Measurements from ENCODE around the gene ADCY5. TPM values are rescaled to one million over a fixed set of nuclear protein-coding genes. Genes with fewer than 3 reads are reported as not detected.
A peak's percentile ranks its signal among the peaks of the same experiment; 100 is the strongest.

The ADCY5 gene
- total and polyA plus RNA-seq, 5 donors from 2014 or later: 0.08 to 0.15 TPM; not detected in 3

- no peak for ATAC-seq (ENCODE audit: low read depth in 2 of 2)
- Mint-ChIP-seq H3K4me1 (peaks cover 0 to 4% (median 0%) of the 10 kb centered on the region in 4 donors), H3K27me3 (peaks cover 4% of the 10 kb centered on the region), H3K36me3 (no peaks in the 10 kb centered on the region), H3K9me3 (no peaks in the 10 kb centered on the region), H3K27ac (no peak overlapping the region), H3K4me3 (no peak overlapping the region)
- Histone ChIP-seq H3K27me3 (ENCODE audit: control insufficient read depth, insufficient read depth, low read length) (no peaks in the 10 kb centered on the region), H3K36me3 (ENCODE audit: control insufficient read depth, insufficient read depth, low read length) (no peaks in the 10 kb centered on the region), H3K4me1 (ENCODE audit: control insufficient read depth, insufficient read depth, low read length, poor library complexity, severe bottlenecking) (no peaks in the 10 kb centered on the region), H3K9me3 (ENCODE audit: control insufficient read depth in 2 of 2, low read length in 2 of 2) (no peaks in the 10 kb centered on the region), H3K4me3 (ENCODE audit: low read depth, low read length) (no peak overlapping the region), H3K27ac (ENCODE audit: insufficient read depth, low read length, poor library complexity, severe bottlenecking) (no peak overlapping the region)
- no peak for DNase-seq
Measured at GRCh38 chr3:123290962-123291361, 157.9 kb downstream of the ADCY5 start.

- Mint-ChIP-seq H3K4me1 (peaks cover 0 to 4% (median 0%) of the 10 kb centered on the region in 4 donors), H3K27ac (no peak overlapping the region), H3K27me3 (peaks cover 4% of the 10 kb centered on the region), H3K9me3 (no peaks in the 10 kb centered on the region), H3K4me3 (no peak overlapping the region), H3K36me3 (no peaks in the 10 kb centered on the region)
- DNase-seq (no peak), ATAC-seq (ENCODE audit: low read depth in 2 of 2) (no peak)
- no peaks in the 10 kb centered on the region for H3K36me3 ChIP-seq (ENCODE audit: control insufficient read depth, insufficient read depth, low read length)
- H3K9me3 ChIP-seq (ENCODE audit: control insufficient read depth in 2 of 2, low read length in 2 of 2): no peaks in the 10 kb centered on the region
- H3K4me3 ChIP-seq (ENCODE audit: low read depth, low read length): no peak overlapping the region
- H3K4me1 ChIP-seq (ENCODE audit: control insufficient read depth, insufficient read depth, low read length, poor library complexity, severe bottlenecking): no peaks in the 10 kb centered on the region
- H3K27me3 ChIP-seq (ENCODE audit: control insufficient read depth, insufficient read depth, low read length): no peaks in the 10 kb centered on the region
- H3K27ac ChIP-seq (ENCODE audit: insufficient read depth, low read length, poor library complexity, severe bottlenecking): no peak overlapping the region
Measured at GRCh38 chr3:123290107-123290930, 158.6 kb downstream of the ADCY5 start.

- Histone ChIP-seq H3K27ac (ENCODE audit: insufficient read depth, low read length, poor library complexity, severe bottlenecking) (no peak overlapping the region), H3K27me3 (ENCODE audit: control insufficient read depth, insufficient read depth, low read length) (no peaks in the 10 kb centered on the region), H3K9me3 (ENCODE audit: control insufficient read depth in 2 of 2, low read length in 2 of 2) (no peaks in the 10 kb centered on the region), H3K36me3 (ENCODE audit: control insufficient read depth, insufficient read depth, low read length) (no peaks in the 10 kb centered on the region), H3K4me3 (ENCODE audit: low read depth, low read length) (no peak overlapping the region), H3K4me1 (ENCODE audit: control insufficient read depth, insufficient read depth, low read length, poor library complexity, severe bottlenecking) (no peaks in the 10 kb centered on the region)
- Mint-ChIP-seq H3K36me3 (no peaks in the 10 kb centered on the region), H3K27ac (no peak overlapping the region), H3K4me3 (no peak overlapping the region), H3K27me3 (peaks cover 3% of the 10 kb centered on the region), H3K9me3 (no peaks in the 10 kb centered on the region), H3K4me1 (peaks cover 0 to 4% (median 0%) of the 10 kb centered on the region in 4 donors)
- ATAC-seq (ENCODE audit: low read depth in 2 of 2): no peak
- no peak for DNase-seq
Measured at GRCh38 chr3:123289391-123290106, 159.3 kb downstream of the ADCY5 start.

GRCh38 chr3:123287962-123288302 is 161.0 kb downstream of the ADCY5 start:
- Histone ChIP-seq H3K36me3 (ENCODE audit: control insufficient read depth, insufficient read depth, low read length) (no peaks in the 10 kb centered on the region), H3K27me3 (ENCODE audit: control insufficient read depth, insufficient read depth, low read length) (no peaks in the 10 kb centered on the region), H3K4me1 (ENCODE audit: control insufficient read depth, insufficient read depth, low read length, poor library complexity, severe bottlenecking) (no peaks in the 10 kb centered on the region), H3K9me3 (ENCODE audit: control insufficient read depth in 2 of 2, low read length in 2 of 2) (no peaks in the 10 kb centered on the region), H3K4me3 (ENCODE audit: low read depth, low read length) (no peak overlapping the region), H3K27ac (ENCODE audit: insufficient read depth, low read length, poor library complexity, severe bottlenecking) (no peak overlapping the region)
- Mint-ChIP-seq H3K9me3 (no peaks in the 10 kb centered on the region), H3K4me3 (no peak overlapping the region), H3K27me3 (no peaks in the 10 kb centered on the region), H3K4me1 (peaks cover 0 to 4% (median 0%) of the 10 kb centered on the region in 4 donors), H3K36me3 (no peaks in the 10 kb centered on the region), H3K27ac (no peak overlapping the region)
- DNase-seq (no peak), ATAC-seq (ENCODE audit: low read depth in 2 of 2) (no peak)

DNA sequence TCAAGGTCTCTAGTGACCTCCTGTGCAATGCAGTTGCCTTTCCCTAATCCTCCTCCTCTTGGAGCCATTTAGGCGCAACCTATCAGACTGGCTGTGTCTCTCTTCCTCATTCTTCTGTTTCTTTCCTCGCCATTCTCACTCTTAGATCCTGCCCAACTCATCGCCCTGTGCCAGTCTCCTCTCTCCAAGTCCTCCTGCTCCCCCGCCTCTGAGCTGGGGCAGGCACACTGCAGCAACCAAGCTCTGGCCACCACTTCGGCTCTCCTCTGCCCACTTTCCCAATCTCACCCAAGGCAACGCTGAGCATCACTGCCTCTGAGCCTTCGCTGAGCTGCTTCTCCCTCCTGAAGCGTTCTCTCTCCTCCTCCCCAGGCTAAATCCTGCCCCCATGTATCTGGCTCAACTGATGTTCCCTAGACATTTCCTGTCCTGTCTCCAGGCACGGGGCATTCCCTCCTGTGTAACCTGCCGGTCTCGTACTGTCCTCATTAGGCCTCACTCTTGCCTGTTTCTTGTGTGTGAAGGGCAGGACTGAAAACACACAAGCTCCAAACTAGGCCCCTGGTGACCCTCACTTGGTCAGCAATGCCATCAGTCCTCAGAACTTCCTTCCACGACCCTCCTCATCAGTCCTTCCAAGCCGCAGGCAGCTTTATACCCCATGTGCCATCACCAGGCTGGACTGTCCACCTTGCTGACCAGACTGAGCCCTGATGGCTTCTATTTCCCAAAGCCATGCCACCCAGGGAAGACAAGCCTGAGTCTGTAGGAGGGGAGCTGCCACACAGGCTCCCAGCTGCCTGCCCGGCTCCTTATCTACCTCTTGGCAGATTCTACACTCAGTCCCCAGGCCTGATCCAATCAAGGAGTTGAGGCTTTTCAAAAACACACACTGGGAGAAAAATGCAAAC is 161.6 kb downstream of the ADCY5 start:
- ATAC-seq (ENCODE audit: low read depth in 2 of 2) (no peak), DNase-seq (no peak)
- Mint-ChIP-seq H3K36me3 (no peaks in the 10 kb centered on the region), H3K4me1 (peaks cover 0 to 4% (median 0%) of the 10 kb centered on the region in 4 donors), H3K27ac (no peak overlapping the region), H3K27me3 (no peaks in the 10 kb centered on the region), H3K9me3 (peaks cover 0 to 1% (median 0%) of the 10 kb centered on the region in 7 donors), H3K4me3 (no peak overlapping the region)
- no peaks in the 10 kb centered on the region for H3K9me3 ChIP-seq (ENCODE audit: control insufficient read depth in 2 of 2, low read length in 2 of 2)
- H3K27me3 ChIP-seq (ENCODE audit: control insufficient read depth, insufficient read depth, low read length): no peaks in the 10 kb centered on the region
- no peaks in the 10 kb centered on the region for H3K4me1 ChIP-seq (ENCODE audit: control insufficient read depth, insufficient read depth, low read length, poor library complexity, severe bottlenecking)
- H3K36me3 ChIP-seq (ENCODE audit: control insufficient read depth, insufficient read depth, low read length): no peaks in the 10 kb centered on the region
- H3K4me3 ChIP-seq (ENCODE audit: low read depth, low read length): no peak overlapping the region
- no peak overlapping the region for H3K27ac ChIP-seq (ENCODE audit: insufficient read depth, low read length, poor library complexity, severe bottlenecking)

GRCh38 chr3:123286308-123287023 is 162.4 kb downstream of the ADCY5 start:
- Histone ChIP-seq H3K9me3 (ENCODE audit: control insufficient read depth in 2 of 2, low read length in 2 of 2) (no peaks in the 10 kb centered on the region), H3K4me3 (ENCODE audit: low read depth, low read length) (no peak overlapping the region), H3K36me3 (ENCODE audit: control insufficient read depth, insufficient read depth, low read length) (no peaks in the 10 kb centered on the region), H3K4me1 (ENCODE audit: control insufficient read depth, insufficient read depth, low read length, poor library complexity, severe bottlenecking) (no peaks in the 10 kb centered on the region), H3K27ac (ENCODE audit: insufficient read depth, low read length, poor library complexity, severe bottlenecking) (no peak overlapping the region), H3K27me3 (ENCODE audit: control insufficient read depth, insufficient read depth, low read length) (no peaks in the 10 kb centered on the region)
- Mint-ChIP-seq H3K27me3 (no peaks in the 10 kb centered on the region), H3K27ac (no peak overlapping the region), H3K36me3 (peaks cover 5% of the 10 kb centered on the region), H3K4me3 (no peak overlapping the region), H3K9me3 (peaks cover 0 to 1% (median 0%) of the 10 kb centered on the region in 7 donors), H3K4me1 (peaks cover 0 to 4% (median 0%) of the 10 kb centered on the region in 4 donors)
- ATAC-seq (ENCODE audit: low read depth in 2 of 2) (peak in 1 of 2 donors; percentile 28), DNase-seq (peak in 2 of 3 donors; percentile 16 to 56)

GRCh38 chr3:123285931-123286307 is 163.0 kb downstream of the ADCY5 start:
- H3K9me3 ChIP-seq (ENCODE audit: control insufficient read depth in 2 of 2, low read length in 2 of 2): no peaks in the 10 kb centered on the region
- H3K4me3 Mint-ChIP-seq: no peak overlapping the region
- H3K27ac ChIP-seq (ENCODE audit: insufficient read depth, low read length, poor library complexity, severe bottlenecking): no peak overlapping the region
- peaks cover 10% of the 10 kb centered on the region for H3K36me3 Mint-ChIP-seq
- ATAC-seq (ENCODE audit: low read depth in 2 of 2): peak in 1 of 2 donors; percentile 21
- H3K4me3 ChIP-seq (ENCODE audit: low read depth, low read length): no peak overlapping the region
- H3K27me3 ChIP-seq (ENCODE audit: control insufficient read depth, insufficient read depth, low read length): no peaks in the 10 kb centered on the region
- H3K36me3 ChIP-seq (ENCODE audit: control insufficient read depth, insufficient read depth, low read length): no peaks in the 10 kb centered on the region
- DNase-seq: no peak
- no peaks in the 10 kb centered on the region for H3K4me1 ChIP-seq (ENCODE audit: control insufficient read depth, insufficient read depth, low read length, poor library complexity, severe bottlenecking)
- peaks cover 0 to 1% (median 0%) of the 10 kb centered on the region in 7 donors for H3K9me3 Mint-ChIP-seq
- H3K27me3 Mint-ChIP-seq: no peaks in the 10 kb centered on the region
- H3K27ac Mint-ChIP-seq: no peak overlapping the region
- peaks cover 0 to 4% (median 0%) of the 10 kb centered on the region in 4 donors for H3K4me1 Mint-ChIP-seq
